C4-2B (cell line): ENCODE results near the gene ETFDH.

Experiments used
- ZFX ChIP-seq: fragments of 450-650 bp; IDR thresholded peaks from 2 replicates; pipeline ENCODE4 v1.6.1; 2017
- TF ChIP-seq, protein P1 (sequence below): fragments of 450-650 bp; conservative IDR thresholded peaks from 2 replicates; pipeline ENCODE4 v1.5.1; 2017; ENCODE audit warnings: mild to moderate bottlenecking

DNA sequence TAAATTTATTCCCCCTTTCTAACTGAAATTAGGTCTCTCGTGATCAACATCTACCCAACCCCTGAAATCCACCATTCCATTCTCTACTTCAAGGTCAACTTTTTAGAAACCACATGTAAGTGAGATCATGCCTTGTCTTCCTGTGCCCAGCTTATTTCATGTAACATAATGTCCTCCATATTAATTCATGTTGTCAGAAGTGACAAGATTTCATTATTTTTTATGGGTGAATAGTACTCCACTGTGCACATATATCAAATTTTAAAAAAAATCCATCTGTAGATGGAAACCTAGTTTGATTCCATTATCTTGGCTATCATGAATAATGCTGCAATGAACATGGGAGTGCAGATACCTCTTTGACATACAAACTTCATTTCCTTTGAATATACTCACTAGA, 49.6 kb downstream of the ETFDH start:
- TF ChIP-seq, protein P1, sequence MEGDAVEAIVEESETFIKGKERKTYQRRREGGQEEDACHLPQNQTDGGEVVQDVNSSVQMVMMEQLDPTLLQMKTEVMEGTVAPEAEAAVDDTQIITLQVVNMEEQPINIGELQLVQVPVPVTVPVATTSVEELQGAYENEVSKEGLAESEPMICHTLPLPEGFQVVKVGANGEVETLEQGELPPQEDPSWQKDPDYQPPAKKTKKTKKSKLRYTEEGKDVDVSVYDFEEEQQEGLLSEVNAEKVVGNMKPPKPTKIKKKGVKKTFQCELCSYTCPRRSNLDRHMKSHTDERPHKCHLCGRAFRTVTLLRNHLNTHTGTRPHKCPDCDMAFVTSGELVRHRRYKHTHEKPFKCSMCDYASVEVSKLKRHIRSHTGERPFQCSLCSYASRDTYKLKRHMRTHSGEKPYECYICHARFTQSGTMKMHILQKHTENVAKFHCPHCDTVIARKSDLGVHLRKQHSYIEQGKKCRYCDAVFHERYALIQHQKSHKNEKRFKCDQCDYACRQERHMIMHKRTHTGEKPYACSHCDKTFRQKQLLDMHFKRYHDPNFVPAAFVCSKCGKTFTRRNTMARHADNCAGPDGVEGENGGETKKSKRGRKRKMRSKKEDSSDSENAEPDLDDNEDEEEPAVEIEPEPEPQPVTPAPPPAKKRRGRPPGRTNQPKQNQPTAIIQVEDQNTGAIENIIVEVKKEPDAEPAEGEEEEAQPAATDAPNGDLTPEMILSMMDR: no peak
- no peak for TF ChIP-seq ZFX
